SK-N-SH treated with all-trans-retinoic acid at 6 μM for 48 hours (cell line): Measurements from ENCODE around the gene LDLRAD2.

ENCODE experiments used
- ATAC-seq: fragments of 200-7000 bp; cut with Tn5 transposase; 3 replicates; pipeline ENCODE4 v1.9.1; 2020; ENCODE audit warnings: mild to moderate bottlenecking, moderate library complexity
- ARNTL ChIP-seq: fragments of 450-650 bp; formaldehyde crosslinking; IDR thresholded peaks from 2 replicates; pipeline ENCODE4 v1.5.0; 2020; ENCODE audit warnings: low read depth, mild to moderate bottlenecking, moderate library complexity, borderline replicate concordance
- BACH2 ChIP-seq: fragments of 250-450 bp; sonication (Bioruptor Pico); IDR thresholded peaks from 2 replicates; pipeline ENCODE4 v1.9.0; 2021; ENCODE audit warnings: mild to moderate bottlenecking, borderline replicate concordance
- CREB5 ChIP-seq: fragments of 250-450 bp; sonication (Bioruptor Pico); IDR thresholded peaks from 2 replicates; pipeline ENCODE4 v1.5.1; 2020; ENCODE audit warnings: low read depth, mild to moderate bottlenecking, moderate library complexity
- CSDC2 ChIP-seq: fragments of 250-450 bp; sonication (Bioruptor Pico); IDR thresholded peaks from 2 replicates; pipeline ENCODE4 v1.5.0; 2020; ENCODE audit warnings: mild to moderate bottlenecking, moderate library complexity
- CSRNP3 ChIP-seq: fragments of 250-450 bp; sonication (Bioruptor Pico); IDR thresholded peaks from 2 replicates; pipeline ENCODE4 v1.5.1; 2021; ENCODE audit warnings: mild to moderate bottlenecking, moderate library complexity
- ESRRG ChIP-seq: fragments of 250-450 bp; sonication (Bioruptor Pico); IDR thresholded peaks from 2 replicates; pipeline ENCODE4 v1.6.1; 2021; ENCODE audit warnings: mild to moderate bottlenecking
- GLIS3 ChIP-seq: fragments of 250-450 bp; sonication (Bioruptor Pico); IDR thresholded peaks from 2 replicates; pipeline ENCODE4 v1.5.0; 2020; ENCODE audit warnings: mild to moderate bottlenecking, moderate library complexity
- ISL1 ChIP-seq: fragments of 250-450 bp; sonication (Bioruptor Pico); IDR thresholded peaks from 2 replicates; pipeline ENCODE4 v2.1.2; 2022; ENCODE audit warnings: mild to moderate bottlenecking, moderate library complexity
- OSR1 ChIP-seq: fragments of 250-450 bp; sonication (Bioruptor Pico); IDR thresholded peaks from 2 replicates; pipeline ENCODE4 v1.8.0; 2022; ENCODE audit warnings: moderate library complexity, mild to moderate bottlenecking, inconsistent platforms
- PATZ1 ChIP-seq: fragments of 250-450 bp; sonication (Bioruptor Pico); IDR thresholded peaks from 2 replicates; pipeline ENCODE4 v1.8.0; 2020; ENCODE audit warnings: mild to moderate bottlenecking, moderate library complexity, borderline replicate concordance
- POU6F1 ChIP-seq: fragments of 250-450 bp; sonication (Bioruptor Pico); IDR thresholded peaks from 2 replicates; pipeline ENCODE4 v1.8.0; 2021; ENCODE audit warnings: low read depth, mild to moderate bottlenecking, moderate library complexity, borderline replicate concordance
- PPARA ChIP-seq: fragments of 250-450 bp; sonication (Bioruptor Pico); IDR thresholded peaks from 2 replicates; pipeline ENCODE4 v1.5.0; 2020; ENCODE audit warnings: mild to moderate bottlenecking, borderline replicate concordance
- RARB ChIP-seq: fragments of 250-450 bp; sonication (Bioruptor Pico); IDR thresholded peaks from 2 replicates; pipeline ENCODE4 v1.8.0; 2021; ENCODE audit warnings: mild to moderate bottlenecking, moderate library complexity
- SNAI2 ChIP-seq: fragments of 250-450 bp; sonication (Bioruptor Pico); IDR thresholded peaks from 2 replicates; pipeline ENCODE4 v1.5.0; 2020; ENCODE audit warnings: mild to moderate bottlenecking, moderate library complexity
- TCF4 ChIP-seq: fragments of 250-450 bp; sonication (Bioruptor Pico); IDR thresholded peaks from 2 replicates; pipeline ENCODE4 v1.8.0; 2021; ENCODE audit warnings: mild to moderate bottlenecking, moderate library complexity, borderline replicate concordance
- TSHZ2 ChIP-seq: fragments of 250-450 bp; sonication (Bioruptor Pico); IDR thresholded peaks from 2 replicates; pipeline ENCODE4 v1.5.0; 2020; ENCODE audit warnings: mild to moderate bottlenecking, moderate library complexity
- ZC3H10 ChIP-seq: fragments of 250-450 bp; sonication (Bioruptor Pico); IDR thresholded peaks from 2 replicates; pipeline ENCODE4 v1.5.1; 2021; ENCODE audit warnings: mild to moderate bottlenecking, moderate library complexity
- ZFP3 ChIP-seq: fragments of 250-450 bp; sonication (Bioruptor Pico); IDR thresholded peaks from 2 replicates; pipeline ENCODE4 v1.5.0; 2020; ENCODE audit warnings: mild to moderate bottlenecking, moderate library complexity
- ZFP30 ChIP-seq: fragments of 450-650 bp; formaldehyde crosslinking; IDR thresholded peaks from 2 replicates; pipeline ENCODE4 v1.5.0; 2022; ENCODE audit warnings: mild to moderate bottlenecking, moderate library complexity
- ZNF565 ChIP-seq: fragments of 450-650 bp; formaldehyde crosslinking; conservative IDR thresholded peaks from 2 replicates; pipeline ENCODE4 v1.5.0; 2020; ENCODE audit warnings: low read depth, mild to moderate bottlenecking, moderate library complexity
- ZNF70 ChIP-seq: fragments of 450-650 bp; formaldehyde crosslinking; IDR thresholded peaks from 2 replicates; pipeline ENCODE4 v1.5.0; 2020; ENCODE audit warnings: mild to moderate bottlenecking, moderate library complexity
- ZNF8 ChIP-seq: fragments of 450-650 bp; formaldehyde crosslinking; IDR thresholded peaks from 2 replicates; pipeline ENCODE4 v1.5.0; 2020; ENCODE audit warnings: mild to moderate bottlenecking, moderate library complexity

Gene LDLRAD2

GRCh38 chr1:21773585-21773984 is 38.5 kb upstream of the LDLRAD2 start:
- no peak for TF ChIP-seq OSR1 (CRISPR knock-in tag)
- no peak for TF ChIP-seq RARB
- TF ChIP-seq ZNF565 (CRISPR knock-in tag), result no peak
- TF ChIP-seq CSRNP3 (CRISPR knock-in tag), result no peak
- TF ChIP-seq PPARA, result no peak
- no peak for TF ChIP-seq ZNF8 (CRISPR knock-in tag)
- TF ChIP-seq TSHZ2 (CRISPR knock-in tag), result no peak
- TF ChIP-seq GLIS3 (CRISPR knock-in tag), result no peak
- no peak for TF ChIP-seq PATZ1 (CRISPR knock-in tag)
- no peak for TF ChIP-seq BACH2 (CRISPR knock-in tag)
- no peak for TF ChIP-seq ZNF70 (CRISPR knock-in tag)
- TF ChIP-seq ZFP30, result no peak
- no peak for TF ChIP-seq ESRRG
- TF ChIP-seq ARNTL (CRISPR knock-in tag), result no peak
- TF ChIP-seq CSDC2 (CRISPR knock-in tag), result no peak
- TF ChIP-seq CREB5, result no peak
- TF ChIP-seq ZC3H10 (CRISPR knock-in tag), result no peak
- TF ChIP-seq POU6F1, result no peak
- no peak for TF ChIP-seq SNAI2
- no peak for TF ChIP-seq ZFP3 (CRISPR knock-in tag)
- ATAC-seq, result no peak

GRCh38 chr1:21774835-21775549 is 37.1 kb upstream of the LDLRAD2 start:
- no peak for TF ChIP-seq ZFP30
- no peak for TF ChIP-seq BACH2 (CRISPR knock-in tag)
- no peak for TF ChIP-seq OSR1 (CRISPR knock-in tag)
- no peak for TF ChIP-seq ISL1
- no peak for TF ChIP-seq PPARA
- TF ChIP-seq GLIS3 (CRISPR knock-in tag), result no peak
- no peak for TF ChIP-seq ESRRG
- no peak for TF ChIP-seq RARB
- TF ChIP-seq TCF4 (CRISPR knock-in tag), result no peak
- ATAC-seq, result no peak

GRCh38 chr1:21775550-21775914 is 36.5 kb upstream of the LDLRAD2 start:
- TF ChIP-seq ZNF70 (CRISPR knock-in tag) (no peak), PPARA (no peak), ESRRG (no peak)
- ATAC-seq, result no peak
